Measurements from ENCODE around the gene GRB14.

DNA sequence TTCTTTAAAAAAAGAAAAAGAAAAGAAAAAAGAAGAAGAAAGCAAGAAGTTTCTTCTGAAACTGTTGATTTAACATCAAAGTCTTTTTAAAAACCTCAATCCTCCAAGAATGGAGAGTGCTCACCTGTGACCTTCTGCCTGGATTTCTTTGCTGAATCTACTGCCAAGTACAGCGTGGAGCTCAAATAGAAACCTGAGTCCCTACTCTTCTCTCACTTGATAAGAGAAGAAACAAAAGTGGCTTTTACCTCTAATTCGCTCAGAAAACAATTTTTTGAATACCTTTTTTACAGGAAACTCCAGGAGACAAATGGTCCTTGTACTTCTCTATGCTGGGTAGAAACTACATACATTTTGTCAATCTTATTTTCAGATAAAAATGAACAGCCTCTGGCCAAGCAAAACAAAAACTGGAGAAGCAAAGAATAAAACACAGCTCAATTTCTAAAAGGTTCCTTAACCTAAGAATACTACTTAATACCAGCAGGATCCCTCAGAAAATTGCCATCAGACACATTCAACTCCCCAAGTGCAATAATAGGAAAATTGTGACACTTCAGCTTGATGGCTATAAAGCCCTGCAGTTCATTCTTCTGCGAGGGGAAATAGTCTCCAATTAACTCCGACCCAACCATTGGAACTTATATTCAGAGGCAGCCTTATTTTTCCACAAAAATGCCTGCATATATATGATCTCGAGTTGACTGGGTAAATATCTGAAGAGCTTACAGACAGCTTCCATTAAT is 85.8 kb downstream of the GRB14 start:
- TF ChIP-seq GATA2 (IDR thresholded peaks at IDR 0.05; ENCODE audit: low read depth, low read length): no peak
- no peak for TF ChIP-seq GATA3 (IDR thresholded peaks at IDR 0.05; ENCODE audit: low read depth, low read length)

Data from SH-SY5Y (cell line).